GM12878 (cell line): ENCODE results near the gene CNTNAP2. TPM values are rescaled to one million over a fixed set of nuclear protein-coding genes. Genes with fewer than 3 reads are reported as not detected.

Experiments
- ATAC-seq: fragments of 200-7000 bp; cut with Tn5 transposase; 3 replicates; pipeline ENCODE4 v1.9.1; 2020; ENCODE audit warnings: mild to moderate bottlenecking, moderate library complexity
- BruUV-seq: library from RNA; stranded (reverse); fragments of 400-500 nt; replicated peaks from 2 replicates; lab custom pipeline; 2021; lab: Mats Ljungman, UMichigan
- CTCF ChIA-PET: fragments of 300-600 bp; sonication (Branson Sonifier 250); formaldehyde crosslinking; extraction: SDS; loops from one replicate; lab custom pipeline; 2021; ENCODE audit warnings: inconsistent platforms; lab: Yijun Ruan, JAX
- POLR2A ChIA-PET: fragments of 350-600 bp; formaldehyde crosslinking; extraction: SDS; loops from one replicate; lab custom pipeline; 2021; ENCODE audit warnings: inconsistent platforms; lab: Charles Lee
- RAD21 ChIA-PET: fragments of 300-600 bp; sonication (Branson Sonifier 250); formaldehyde crosslinking; loops from one replicate; lab custom pipeline; 2023; ENCODE audit warnings: antibody characterized with exemption; ENCODE audit not compliant: unreplicated experiment; lab: Charles Lee
- SMC1A ChIA-PET: fragments of 300-600 bp; sonication (Branson Sonifier 250); formaldehyde crosslinking; loops from one replicate; lab custom pipeline; 2023; ENCODE audit not compliant: unreplicated experiment, uncharacterized antibody; lab: Charles Lee
- DNase-seq: peaks from one replicate; pipeline ENCODE4 v3.0.0-alpha.2; 2011; ENCODE audit warnings: low read depth, low spot score
- FAIRE-seq: peaks from 3 replicates; lab custom pipeline; 2011; peaks lifted over from hg19 to GRCh38; lab: Jason Lieb, UNC
- H2AFZ ChIP-seq: 2 replicates; pipeline ENCODE4 v1.6.0; 2011; ENCODE audit warnings: low read depth, low read length, control low read depth; ENCODE audit not compliant: control insufficient read depth
- H3K27ac ChIP-seq: 2 replicates; pipeline ENCODE4 v1.5.1; 2011; ENCODE audit warnings: control low read depth; ENCODE audit not compliant: control insufficient read depth, insufficient read depth
- H3K27me3 ChIP-seq, 2 experiments: replicated peaks in 1 of 2; 2 replicates each; pipeline versions ENCODE4 v1.6.0 to v1.6.1; 2011; ENCODE audit warnings: low read length in 1 of 2; ENCODE audit not compliant: control insufficient read depth in 2 of 2, insufficient read depth in 2 of 2
- H3K36me3 ChIP-seq, 2 experiments: 2 replicates each; pipeline ENCODE4 v1.5.1; 2011; ENCODE audit warnings: low read length in 1 of 2; ENCODE audit not compliant: control insufficient read depth in 2 of 2, insufficient read depth in 2 of 2
- H3K4me1 ChIP-seq: 2 replicates; pipeline ENCODE4 v1.6.1; 2011; ENCODE audit warnings: mild to moderate bottlenecking, low read length, moderate library complexity, mixed read lengths; ENCODE audit not compliant: control insufficient read depth, insufficient read depth
- H3K4me2 ChIP-seq: 2 replicates; pipeline ENCODE4 v1.6.0; 2011; ENCODE audit warnings: control low read depth; ENCODE audit not compliant: control insufficient read depth, insufficient read depth
- H3K4me3 ChIP-seq: fragments of 200-600 bp; sonication (generic); 2 replicates; pipeline ENCODE4 v1.5.1; 2016
- H3K79me2 ChIP-seq: 2 replicates; pipeline ENCODE4 v1.6.0; 2011; ENCODE audit warnings: low read length; ENCODE audit not compliant: control insufficient read depth, insufficient read depth
- H3K9ac ChIP-seq: 2 replicates; pipeline ENCODE4 v1.8.0; 2011; ENCODE audit warnings: low read length, control low read depth, mixed read lengths; ENCODE audit not compliant: control insufficient read depth, insufficient read depth
- H3K9me3 ChIP-seq: replicated peaks from 3 replicates; pipeline ENCODE4 v1.5.1; 2011; ENCODE audit warnings: mild to moderate bottlenecking, low read length; ENCODE audit not compliant: control insufficient read depth, insufficient read depth
- H4K20me1 ChIP-seq: 2 replicates; pipeline ENCODE4 v1.6.0; 2011; ENCODE audit not compliant: control insufficient read depth, insufficient read depth
- BCL3 ChIP-seq: IDR thresholded peaks from 2 replicates; pipeline ENCODE4 v1.6.1; 2011; ENCODE audit warnings: borderline replicate concordance, low read depth, mild to moderate bottlenecking, moderate library complexity, low read length; ENCODE audit not compliant: insufficient read depth, poor library complexity, severe bottlenecking
- CHD2 ChIP-seq: IDR thresholded peaks from 2 replicates; pipeline ENCODE4 v1.6.1; 2011; ENCODE audit warnings: low read depth, low read length, improper control_type of control experiment, borderline replicate concordance
- FOXM1 ChIP-seq: IDR thresholded peaks from 2 replicates; pipeline ENCODE4 v1.6.1; 2012; ENCODE audit warnings: low read depth, mild to moderate bottlenecking, inconsistent platforms, low read length, moderate library complexity
- JUND ChIP-seq: IDR thresholded peaks from 2 replicates; pipeline ENCODE4 v1.6.1; 2012; ENCODE audit warnings: low read depth, mild to moderate bottlenecking, low read length, improper control_type of control experiment, moderate library complexity
- LARP7 ChIP-seq: fragments of 450-650 bp; IDR thresholded peaks from 2 replicates; pipeline ENCODE4 v1.6.1; 2017; ENCODE audit warnings: mild to moderate bottlenecking
- NFYA ChIP-seq: IDR thresholded peaks from 2 replicates; pipeline ENCODE4 v1.6.1; 2011; ENCODE audit warnings: low read depth, mild to moderate bottlenecking, low read length, improper control_type of control experiment, borderline replicate concordance
- NFYB ChIP-seq: IDR thresholded peaks from 2 replicates; pipeline ENCODE4 v1.6.1; 2011; ENCODE audit warnings: low read depth, mild to moderate bottlenecking, low read length, improper control_type of control experiment, moderate library complexity; ENCODE audit not compliant: insufficient read depth
- NRF1 ChIP-seq: conservative IDR thresholded peaks from 2 replicates; pipeline ENCODE4 v1.6.1; 2011; ENCODE audit warnings: mild to moderate bottlenecking, low read depth, low read length, improper control_type of control experiment
- PKNOX1 ChIP-seq: fragments of 450-650 bp; IDR thresholded peaks from 2 replicates; pipeline ENCODE4 v1.6.1; 2016; ENCODE audit warnings: mild to moderate bottlenecking
- RCOR1 ChIP-seq: conservative IDR thresholded peaks from 2 replicates; pipeline ENCODE4 v1.6.1; 2012; ENCODE audit warnings: low read depth, low read length, improper control_type of control experiment
- RELB ChIP-seq: fragments of 450-650 bp; IDR thresholded peaks from 2 replicates; pipeline ENCODE4 v1.6.1; 2017; ENCODE audit warnings: low read depth, mild to moderate bottlenecking, moderate library complexity
- SIX5 ChIP-seq: IDR thresholded peaks from 2 replicates; pipeline ENCODE4 v1.6.1; 2011; ENCODE audit warnings: mild to moderate bottlenecking, low read depth, low read length, moderate library complexity; ENCODE audit not compliant: severe bottlenecking
- SMC3 ChIP-seq: IDR thresholded peaks from 2 replicates; pipeline ENCODE4 v1.6.1; 2011; ENCODE audit warnings: low read length, improper control_type of control experiment, borderline replicate concordance
- TBL1XR1 ChIP-seq: IDR thresholded peaks from 2 replicates; pipeline ENCODE4 v1.6.1; 2012; ENCODE audit warnings: low read depth, low read length, improper control_type of control experiment
- TCF12 ChIP-seq: IDR thresholded peaks from 2 replicates; pipeline ENCODE4 v1.6.1; 2011; ENCODE audit warnings: low read depth, mild to moderate bottlenecking, low read length
- ZBTB33 ChIP-seq: fragments of 450-650 bp; IDR thresholded peaks from 2 replicates; pipeline ENCODE4 v1.6.1; 2017; ENCODE audit warnings: mild to moderate bottlenecking
- ZNF622 ChIP-seq: fragments of 450-650 bp; IDR thresholded peaks from 2 replicates; pipeline ENCODE4 v1.6.1; 2017; ENCODE audit warnings: mild to moderate bottlenecking, inconsistent platforms
- WGBS: methylation state at CpG from one replicate; pipeline ENCODE4 v1.1.6; 2016; ENCODE audit warnings: low lambda C conversion rate; ENCODE audit not compliant: insufficient replicate concordance, insufficient coverage; ENCODE audit errors: missing lambda C conversion rate; 5-methylcytosine and 5-hydroxymethylcytosine counted together
- in situ Hi-C: fragments of 300-500 bp; cut with MboI; formaldehyde crosslinking; loops from 9 replicates; pipeline ENCODE4 v1.14.3; 2018; ENCODE audit warnings: mixed read lengths
- intact Hi-C: fragments of 100-400 bp; cut with micrococcal nuclease; formaldehyde crosslinking; loops from one replicate; pipeline ENCODE4 v1.14.2; 2022; ENCODE audit not compliant: unreplicated experiment
- polyA plus RNA-seq, 11 experiments: library from polyadenylated mRNA; depleted of rRNA in 4 of 11; unstranded in 6 of 11; stranded (reverse) in 5 of 11; fragments of >200 nt; fragmentation: Nextera tagmentation in 4 of 11; fragmentation: Illumina TruSeq in 1 of 11; extraction: Ambion mirVana in 4 of 11; extraction: Trizol in 1 of 11; gene quantifications; 1 replicate in 1 of 11; 2 replicates in 10 of 11; pipeline versions ENCODE4 v1.2.1 to v1.2.3, GENCODE V29; 2011 to 2016; ENCODE audit warnings: inconsistent platforms in 2 of 11, missing spikeins in 2 of 11, low read depth in 1 of 11
- total RNA-seq, 4 experiments: library from RNA; depleted of rRNA in 3 of 4; stranded (reverse); fragments of >200 nt in 3 of 4; fragmentation: Illumina TruSeq in 1 of 4; extraction: Trizol in 1 of 4; gene quantifications; 2 replicates each; pipeline versions ENCODE4 v1.2.1 to v1.2.3, GENCODE V29; 2013 to 2021

The CNTNAP2 gene
- total and polyA plus RNA-seq, 10 of the 15 experiments (the other 5 are each of a cell fraction or from before 2014, with no cell fraction given) = 0.03 to 0.08 (median 0.03) TPM; not detected in 7

- no peak for TF ChIP-seq JUND
- no peak for TF ChIP-seq NFYB
- TF ChIP-seq SIX5 = no peak
- TF ChIP-seq CHD2 = no peak
These were observed 664.9 kb downstream of the CNTNAP2 start (continued) for GRCh38 chr7:146781352-146782116.

GRCh38 chr7:146787266-146787665 lies 670.7 kb downstream of the CNTNAP2 start:
- POLR2A ChIA-PET = no interaction called here
- Histone ChIP-seq H3K79me2 (no peaks in the 10 kb centered on the region), H3K36me3 (no peaks in the 10 kb centered on the region), H3K4me3 (no peak overlapping the region), H3K9ac (no peak overlapping the region), H3K4me1 (no peaks in the 10 kb centered on the region), H3K27me3 (no peaks in the 10 kb centered on the region), H2AFZ (no peak overlapping the region), H3K27ac (no peak overlapping the region), H3K4me2 (no peak overlapping the region), H3K9me3 (no peaks in the 10 kb centered on the region), H4K20me1 (no peaks in the 10 kb centered on the region)
- intact Hi-C loops = no loop called here
- no peak for ATAC-seq
- no TSS peak for BruUV-seq
- FAIRE-seq = no peak
- CTCF ChIA-PET = interaction anchor here (0.6 kb wide), 1 partner anchor 15 kb away, joined by 3 read pairs; no protein-coding TSS in a partner anchor
- SMC1A ChIA-PET = no interaction called here
- in situ Hi-C loops = no loop called here
- 47% methylated on average over 18 of the region's 18 CpGs for WGBS
- no peak for DNase-seq
- RAD21 ChIA-PET = no interaction called here
- no peak for TF ChIP-seq PKNOX1
- no peak for TF ChIP-seq FOXM1
- TF ChIP-seq ZBTB33 = no peak
- TF ChIP-seq NRF1 = no peak
- no peak for TF ChIP-seq BCL3
- TF ChIP-seq TBL1XR1 = no peak
- TF ChIP-seq TCF12 = no peak
- TF ChIP-seq RCOR1 = no peak
- TF ChIP-seq SMC3 = no peak
- no peak for TF ChIP-seq ZNF622
- no peak for TF ChIP-seq NFYA
- no peak for TF ChIP-seq RELB
- no peak for TF ChIP-seq LARP7
